Left hindlimb (tissue), 1 donor: Measurements from ENCODE around the gene SIGLEC7.
"Not testable (repeated sequence)": the region's sequence is repeated elsewhere in the genome, so short reads cannot be mapped to it uniquely, and the experiment has no call there.

Experiments
- DNase-seq: peaks from one replicate; pipeline ENCODE4 v3.0.0-alpha.2; 2018

Gene SIGLEC7

GRCh38 chr19:51139299-51140014 lies 2.6 kb upstream of the SIGLEC7 start:
- no peak for DNase-seq

DNA sequence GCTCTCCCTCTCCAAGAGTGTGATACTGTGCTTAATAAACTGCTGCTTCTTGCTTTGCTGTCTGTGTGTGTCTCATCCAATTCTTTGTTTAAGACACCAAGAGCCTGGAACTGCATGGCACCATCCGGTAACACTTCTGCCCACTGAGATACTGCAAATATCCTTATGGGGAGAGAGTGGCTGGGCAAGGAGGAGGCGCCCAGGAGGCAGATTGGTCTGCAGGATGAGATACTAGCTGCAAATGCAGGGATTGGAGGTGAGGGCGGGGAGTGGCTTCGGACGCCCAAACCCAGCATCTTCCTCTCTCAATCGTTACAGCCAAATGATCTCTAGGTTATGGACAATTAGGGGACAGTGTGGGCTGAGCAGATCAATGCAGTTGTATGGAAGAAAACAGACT lies 1.7 kb upstream of the SIGLEC7 start:
- DNase-seq = no peak

DNA sequence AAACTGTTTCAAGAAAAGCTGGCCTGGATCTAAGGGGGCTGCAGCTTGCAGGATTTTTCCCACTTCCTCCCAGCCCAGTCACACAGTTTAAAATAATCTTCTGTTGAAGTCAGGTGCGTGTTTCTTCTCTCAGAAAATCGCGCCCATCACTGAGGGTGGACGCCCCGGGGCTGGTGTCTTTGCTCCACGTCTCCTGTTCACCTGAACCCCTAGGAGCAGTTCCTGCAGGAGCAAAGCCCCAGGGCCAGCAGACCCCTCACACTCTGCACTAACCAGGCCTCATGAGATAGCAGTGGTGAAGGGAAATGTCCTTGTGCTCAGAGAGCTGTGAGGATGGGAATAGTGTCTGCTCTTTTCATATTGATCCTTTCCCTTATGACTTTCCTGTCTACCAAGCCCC lies 920 bp upstream of the SIGLEC7 start:
- no peak for DNase-seq

DNA sequence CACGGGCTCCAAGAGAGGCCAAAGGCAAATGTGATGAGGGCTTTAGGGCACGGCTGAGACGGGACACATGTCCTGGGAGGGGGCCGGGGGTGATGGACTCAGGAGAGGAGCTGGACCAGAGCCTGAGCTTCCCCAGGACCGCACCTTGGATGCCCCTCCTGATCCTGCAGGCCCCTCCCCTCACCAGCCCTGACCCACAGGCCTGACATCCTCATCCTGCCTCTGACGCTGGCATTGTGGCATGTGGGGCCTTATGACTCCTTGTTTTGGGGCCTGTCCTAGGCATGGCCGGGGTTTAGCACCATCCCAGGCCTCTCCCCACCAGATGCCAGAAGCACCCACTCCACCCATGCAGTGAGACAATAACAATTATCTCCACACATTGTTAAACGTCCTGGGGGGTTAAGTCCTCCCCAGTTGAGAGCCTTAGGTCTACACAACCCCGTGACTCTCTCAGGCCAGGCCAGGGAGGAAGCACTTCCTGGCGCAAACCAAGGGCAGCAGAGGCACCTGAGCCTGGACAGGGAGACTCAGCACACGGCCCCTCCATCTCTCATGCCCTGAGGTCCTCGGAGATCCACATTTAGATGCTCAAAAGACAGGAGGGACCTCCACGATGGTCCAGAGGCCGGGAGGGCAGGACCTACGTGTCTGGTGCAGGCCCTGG lies 841 bp downstream of the SIGLEC7 start:
- not testable (repeated sequence) for DNase-seq

GRCh38 chr19:51143486-51143885 lies 1.4 kb downstream of the SIGLEC7 start:
- no peak for DNase-seq

GRCh38 chr19:51144482-51145045 lies 2.5 kb downstream of the SIGLEC7 start:
- no peak for DNase-seq

DNA sequence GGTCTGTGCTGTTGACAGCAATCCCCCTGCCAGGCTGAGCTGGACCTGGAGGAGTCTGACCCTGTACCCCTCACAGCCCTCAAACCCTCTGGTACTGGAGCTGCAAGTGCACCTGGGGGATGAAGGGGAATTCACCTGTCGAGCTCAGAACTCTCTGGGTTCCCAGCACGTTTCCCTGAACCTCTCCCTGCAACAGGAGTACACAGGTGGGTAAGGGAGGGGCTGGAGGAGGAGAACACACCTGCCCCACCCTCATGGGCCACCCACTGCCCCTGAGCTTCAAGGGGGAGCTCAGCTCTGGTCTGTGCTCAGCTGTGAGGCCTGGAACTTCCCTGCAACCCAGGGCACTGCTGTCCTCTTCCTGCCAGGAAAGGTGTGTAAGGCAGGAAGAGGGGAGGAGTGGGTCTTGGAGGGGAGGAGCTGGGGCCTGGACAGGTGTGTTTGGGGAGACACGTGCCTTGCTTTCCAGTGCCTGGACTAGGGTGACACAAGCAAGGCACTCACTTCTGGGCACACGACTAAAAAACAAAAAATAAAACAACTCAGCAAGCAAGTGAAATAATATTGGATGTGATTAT lies 3.9 kb downstream of the SIGLEC7 start:
- DNase-seq = no peak

GRCh38 chr19:51146751-51147150 lies 4.7 kb downstream of the SIGLEC7 start:
- DNase-seq = no peak

DNA sequence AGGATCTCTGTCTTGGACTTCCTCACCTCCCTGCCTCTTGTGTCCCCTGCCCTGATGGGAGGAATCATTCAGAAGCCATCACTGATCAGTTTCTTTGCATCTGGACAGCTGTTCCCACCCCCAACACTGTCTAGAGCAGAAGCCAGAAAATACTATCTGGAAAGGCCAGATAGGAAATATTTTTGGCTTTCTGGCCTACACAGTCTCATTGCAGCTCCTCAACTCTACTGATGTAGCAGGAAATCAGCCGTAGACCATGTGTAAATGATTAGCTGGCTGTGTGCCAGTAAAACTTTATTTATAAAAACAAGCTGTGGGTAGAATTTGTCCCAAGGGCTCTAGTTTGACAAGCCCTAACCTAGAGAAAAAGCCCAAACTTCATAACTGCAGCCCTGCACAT lies 5.6 kb downstream of the SIGLEC7 start:
- no peak for DNase-seq

- no peak for DNase-seq
Observed at GRCh38 chr19:51148580-51148979, 6.5 kb downstream of the SIGLEC7 start.

- no peak for DNase-seq
Observed at GRCh38 chr19:51150627-51151026, 8.5 kb downstream of the SIGLEC7 start.

DNA sequence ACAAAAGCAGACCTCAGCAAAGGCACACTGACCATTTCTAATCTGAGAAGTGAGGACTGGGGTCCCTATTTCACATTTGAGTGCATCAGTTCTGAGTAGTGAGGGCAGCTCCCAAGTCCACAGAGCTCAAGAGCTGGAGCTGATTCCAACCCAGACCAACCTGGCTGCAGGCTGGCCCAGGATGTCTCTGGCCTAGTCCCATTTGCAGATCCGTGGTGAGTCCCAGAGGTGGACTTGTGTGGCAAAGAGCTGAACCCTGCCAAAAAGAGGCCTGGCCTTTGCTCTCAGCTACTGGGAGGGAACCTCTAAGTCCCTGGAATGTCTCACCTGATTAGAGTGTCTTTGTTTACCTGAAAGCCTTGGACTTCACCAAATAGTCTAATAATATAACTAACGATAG lies 14.6 kb downstream of the SIGLEC7 start:
- no peak for DNase-seq

DNA sequence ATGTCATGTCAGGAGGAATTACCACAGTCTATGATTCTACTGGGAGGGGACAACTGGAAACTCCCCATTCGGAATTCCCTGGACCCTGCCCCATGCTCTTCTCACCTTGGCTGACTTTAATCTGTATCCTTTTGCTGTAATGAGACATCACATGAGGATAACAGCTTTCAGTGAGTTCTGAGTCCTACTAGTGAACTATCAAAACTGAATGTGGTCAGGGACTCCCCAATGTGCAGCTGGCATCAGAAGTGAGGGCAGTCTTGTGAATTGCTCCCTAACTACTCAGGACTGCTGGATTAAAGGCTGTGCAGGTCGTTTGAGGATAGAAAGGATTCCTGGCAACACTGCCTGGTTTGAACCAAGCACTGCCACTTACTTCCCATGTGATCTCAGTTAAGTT lies 15.2 kb downstream of the SIGLEC7 start:
- DNase-seq = no peak

DNA sequence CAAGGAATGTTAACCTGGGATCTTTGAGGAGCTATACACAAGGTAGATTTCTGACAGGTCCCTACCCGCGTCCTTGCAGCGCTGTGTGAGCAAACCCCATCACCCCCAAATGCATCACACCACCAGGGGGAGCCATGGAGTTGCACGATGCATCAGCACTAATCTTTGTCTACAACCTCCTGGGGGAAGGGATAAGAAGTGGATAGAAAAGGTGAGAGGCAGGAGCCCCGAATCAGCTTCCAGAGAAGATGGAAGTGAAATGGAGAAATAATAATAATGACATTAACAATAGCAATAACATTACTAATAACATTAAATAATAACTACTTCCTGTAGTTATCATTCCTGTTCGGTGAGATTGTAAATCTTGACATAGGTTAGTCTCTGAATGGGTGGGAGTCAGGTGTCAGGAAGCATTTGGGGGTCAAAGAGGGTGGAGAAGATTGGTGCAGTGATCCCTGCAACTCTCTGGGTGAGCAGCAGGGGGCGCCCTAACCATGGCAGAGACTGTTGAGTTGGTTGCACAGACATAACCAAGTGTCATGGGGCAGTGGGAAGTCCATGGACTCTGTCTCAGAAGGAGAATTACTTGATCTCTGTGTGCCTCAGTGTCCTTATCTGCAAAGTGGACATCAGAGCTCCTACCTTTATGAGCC lies 16.5 kb downstream of the SIGLEC7 start:
- no peak for DNase-seq

DNA sequence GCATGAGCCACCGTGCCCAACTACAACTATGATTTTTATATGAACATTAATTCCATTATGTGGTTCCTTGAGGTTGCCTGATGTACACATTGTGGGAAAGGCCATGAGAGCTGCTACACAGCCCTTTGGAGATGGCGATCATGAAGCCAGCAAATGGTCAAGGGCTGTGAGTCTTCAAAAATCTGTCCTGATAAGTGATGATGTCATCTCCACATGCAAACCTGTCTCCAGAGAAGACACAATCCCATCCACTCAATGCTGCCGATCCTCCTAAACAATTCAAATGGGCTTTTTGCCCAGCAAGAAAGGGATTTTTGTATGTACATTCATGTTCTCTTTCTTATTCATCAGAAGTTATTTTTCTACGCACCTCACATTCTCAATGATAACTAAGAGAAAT lies 17.6 kb downstream of the SIGLEC7 start:
- DNase-seq = no peak

DNA sequence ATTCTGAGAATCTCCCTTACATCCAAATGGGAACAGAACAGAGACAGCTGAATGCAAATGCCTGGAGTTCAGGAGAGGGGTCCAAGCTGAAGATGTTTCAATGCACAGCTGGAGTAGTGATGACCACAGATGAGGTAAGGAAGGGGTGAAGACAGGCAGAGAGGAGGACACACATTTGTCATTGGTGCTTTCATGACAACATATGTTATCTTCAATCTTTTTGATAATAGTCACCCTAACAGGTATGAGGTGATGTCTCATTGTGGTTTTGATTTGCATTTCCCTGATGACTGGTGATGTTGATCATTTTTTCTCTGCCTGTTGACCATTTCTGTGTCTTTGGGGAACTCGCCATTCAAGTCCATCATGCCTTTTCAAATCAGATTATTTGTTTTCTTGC lies 19.2 kb downstream of the SIGLEC7 start:
- no peak for DNase-seq

- no peak for DNase-seq
Observed at GRCh38 chr19:51161867-51162496, 19.9 kb downstream of the SIGLEC7 start.

GRCh38 chr19:51163257-51163656 lies 21.2 kb downstream of the SIGLEC7 start:
- DNase-seq = no peak

- no peak for DNase-seq
Observed at GRCh38 chr19:51164215-51164614, 22.1 kb downstream of the SIGLEC7 start.

DNA sequence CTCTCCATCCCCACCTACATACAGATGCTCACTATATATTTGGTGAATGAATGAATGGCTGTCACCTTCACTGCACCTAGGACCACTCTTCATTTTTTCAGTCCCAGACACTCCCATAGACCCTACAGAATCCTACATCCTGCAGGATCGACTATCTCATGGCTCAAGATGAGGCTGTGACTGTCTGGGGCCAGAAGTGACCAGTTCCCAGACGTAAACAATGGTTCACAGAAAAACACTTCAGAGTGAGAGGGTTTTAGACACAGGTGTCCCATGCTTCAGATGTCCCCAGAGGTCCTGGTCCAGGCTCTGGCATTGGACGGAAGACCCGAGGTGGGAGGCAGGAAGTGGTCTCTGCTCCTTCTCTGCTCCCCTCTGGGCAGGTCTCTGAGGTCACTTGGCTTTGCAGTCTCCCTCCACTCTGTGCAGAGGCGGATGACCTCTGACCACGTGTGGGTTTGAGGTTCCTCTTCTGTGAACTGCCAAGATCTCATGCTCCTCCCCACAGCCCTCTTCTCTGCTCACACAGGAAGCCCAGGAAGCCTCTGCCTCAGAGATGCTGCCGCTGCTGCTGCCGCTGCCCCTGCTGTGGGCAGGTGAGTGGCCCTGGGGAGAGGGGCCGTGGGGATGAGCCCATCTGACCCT lies 24.9 kb downstream of the SIGLEC7 start:
- DNase-seq = peak; percentile 48

- DNase-seq = no peak
Observed at GRCh38 chr19:51168564-51169282, 26.6 kb downstream of the SIGLEC7 start.
